Vagina (tissue), 2 donors: ENCODE results near the gene VWF.
"Not testable (repeated sequence)": the region's sequence is repeated elsewhere in the genome, so short reads cannot be mapped to it uniquely, and the experiment has no call there.

Experiments
- CTCF ChIP-seq, 3 experiments: fragments of 450-650 bp in 2 of 3; fragments of 200-600 bp in 1 of 3; sonication (generic) in 1 of 3; IDR thresholded peaks; one replicate each; pipeline ENCODE4 v1.5.1; 2017 to 2019; ENCODE audit warnings: antibody characterized with exemption in 3 of 3, mild to moderate bottlenecking in 2 of 3, moderate library complexity in 2 of 3
- POLR2A ChIP-seq, 2 donors: fragments of 450-650 bp; IDR thresholded peaks; one replicate each; pipeline ENCODE4 v1.6.1; 2017; ENCODE audit warnings: antibody characterized with exemption in 2 of 2, mild to moderate bottlenecking in 2 of 2, moderate library complexity in 2 of 2
- POLR2AphosphoS5 ChIP-seq, 2 donors: sonication (generic); formaldehyde crosslinking; IDR thresholded peaks; one replicate each; pipeline ENCODE4 v1.9.0; 2017; ENCODE audit warnings: antibody characterized with exemption in 2 of 2, mild to moderate bottlenecking in 2 of 2, low read depth in 1 of 2; ENCODE audit not compliant: insufficient read depth in 1 of 2

GRCh38 chr12:6010631-6011350 is 113.7 kb downstream of the VWF start:
- not testable (repeated sequence) for TF ChIP-seq CTCF (IDR thresholded peaks at IDR 0.05); POLR2AphosphoS5 (IDR thresholded peaks at IDR 0.05; ENCODE audit: insufficient read depth in 1 of 2, low read depth in 1 of 2); POLR2A (IDR thresholded peaks at IDR 0.05)
